Ectodermal cell (in vitro differentiated cells): ENCODE data around the gene RELCH.
"Not testable (repeated sequence)": the region's sequence is repeated elsewhere in the genome, so short reads cannot be mapped to it uniquely, and the experiment has no call there.

Experiments
- H3K27ac ChIP-seq: 2 replicates; pipeline ENCODE4 v1.7.0; 2013; ENCODE audit warnings: mild to moderate bottlenecking, low read depth, low read length; ENCODE audit not compliant: insufficient read depth, poor library complexity, severe bottlenecking
- H3K27me3 ChIP-seq: 2 replicates; pipeline ENCODE4 v1.7.0; 2013; ENCODE audit warnings: mild to moderate bottlenecking, low read length; ENCODE audit not compliant: insufficient read depth, control insufficient read depth, poor library complexity, severe bottlenecking
- H3K36me3 ChIP-seq: one replicate; pipeline ENCODE4 v1.7.0; 2013; ENCODE audit warnings: low read length; ENCODE audit not compliant: control insufficient read depth, insufficient read depth
- H3K4me1 ChIP-seq: one replicate; pipeline ENCODE4 v1.7.0; 2013; ENCODE audit warnings: low read length; ENCODE audit not compliant: control insufficient read depth, insufficient read depth
- H3K4me3 ChIP-seq: 2 replicates; pipeline ENCODE4 v1.7.0; 2013; ENCODE audit warnings: low read depth, low read length, control low read depth; ENCODE audit not compliant: insufficient read depth
- H3K9me3 ChIP-seq: 2 replicates; pipeline ENCODE4 v1.7.0; 2013; ENCODE audit warnings: mild to moderate bottlenecking, low read length, moderate library complexity; ENCODE audit not compliant: control insufficient read depth
- WGBS, 2 experiments: methylation state at CpG; one replicate each; pipeline ENCODE4 v1.1.7; 2013; ENCODE audit warnings: missing lambda C conversion rate in 2 of 2; 5-methylcytosine and 5-hydroxymethylcytosine counted together

Gene RELCH

DNA sequence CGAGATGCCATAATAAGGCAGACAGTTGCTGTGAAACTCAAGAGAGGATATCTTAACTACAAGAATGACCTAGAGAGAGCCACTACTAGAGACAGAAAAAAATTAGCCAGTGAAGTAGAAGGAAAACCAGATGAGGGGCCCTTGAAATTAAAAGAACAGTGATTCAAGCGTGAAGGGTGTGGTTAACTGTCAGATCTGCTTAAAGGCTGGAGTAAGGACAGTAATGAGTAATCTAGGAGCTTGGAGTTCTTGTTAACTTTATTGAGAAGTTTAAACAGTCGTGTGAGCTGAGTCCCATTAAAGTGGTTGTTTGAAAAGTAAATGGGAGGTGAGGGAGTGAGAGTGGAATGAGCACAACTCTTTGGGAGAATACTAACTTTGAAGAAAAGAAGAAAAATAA, 21.5 kb upstream of the RELCH start:
- Histone ChIP-seq H3K27me3 (no peaks in the 10 kb centered on the region), H3K4me1 (no peaks in the 10 kb centered on the region), H3K27ac (no peak overlapping the region), H3K36me3 (no peaks in the 10 kb centered on the region), H3K4me3 (no peak overlapping the region), H3K9me3 (no peaks in the 10 kb centered on the region)
- WGBS, 2 experiments, result 96% methylated on average over 3 of the region's 3 CpGs

DNA sequence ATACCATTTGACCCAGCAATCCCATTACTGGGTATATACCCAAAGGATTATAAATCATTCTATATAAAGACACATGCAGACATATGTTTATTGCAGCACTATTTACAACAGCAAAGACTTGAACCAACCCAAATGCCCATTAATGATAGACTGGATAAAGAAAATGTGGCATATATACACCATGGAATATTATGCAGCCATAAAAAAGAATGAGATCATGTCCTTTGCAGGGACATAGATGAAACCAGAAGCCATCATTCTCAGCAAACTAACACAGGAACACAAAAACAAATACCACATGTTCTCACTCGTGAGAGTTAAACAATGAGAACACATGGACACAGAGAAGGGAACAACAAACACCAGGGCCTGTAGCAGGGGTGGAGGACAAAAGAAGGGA, 20.5 kb upstream of the RELCH start:
- WGBS, 2 experiments, result 92% methylated on average over 1 of the region's 1 CpG
- H3K4me1 ChIP-seq, H3K27ac ChIP-seq, H3K4me3 ChIP-seq, H3K36me3 ChIP-seq, H3K9me3 ChIP-seq, H3K27me3 ChIP-seq: not testable (repeated sequence)

DNA sequence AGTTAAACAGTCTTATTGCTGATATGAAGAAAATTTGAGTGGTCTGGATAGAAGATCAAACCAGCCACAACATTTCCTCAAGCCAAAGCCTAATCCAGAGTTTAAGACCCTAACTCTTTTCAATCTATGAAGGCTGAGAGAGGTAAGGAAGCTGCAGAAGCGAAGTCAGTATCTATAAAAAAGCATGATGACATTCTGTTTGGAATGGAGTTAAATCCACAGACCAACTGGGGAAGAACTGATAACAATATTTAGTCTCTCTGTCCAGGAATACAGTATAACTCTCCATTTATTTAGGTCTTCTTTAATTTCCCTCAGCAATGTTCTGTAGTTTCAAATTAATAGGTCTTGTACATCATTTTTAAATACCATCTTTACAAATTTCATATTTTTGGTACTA, 16.2 kb upstream of the RELCH start:
- Histone ChIP-seq H3K4me1 (no peaks in the 10 kb centered on the region), H3K27ac (no peak overlapping the region), H3K4me3 (no peak overlapping the region), H3K9me3 (no peaks in the 10 kb centered on the region), H3K36me3 (no peaks in the 10 kb centered on the region), H3K27me3 (no peaks in the 10 kb centered on the region)
- 100% methylated on average over 1 of the region's 1 CpG for WGBS, 2 experiments

DNA sequence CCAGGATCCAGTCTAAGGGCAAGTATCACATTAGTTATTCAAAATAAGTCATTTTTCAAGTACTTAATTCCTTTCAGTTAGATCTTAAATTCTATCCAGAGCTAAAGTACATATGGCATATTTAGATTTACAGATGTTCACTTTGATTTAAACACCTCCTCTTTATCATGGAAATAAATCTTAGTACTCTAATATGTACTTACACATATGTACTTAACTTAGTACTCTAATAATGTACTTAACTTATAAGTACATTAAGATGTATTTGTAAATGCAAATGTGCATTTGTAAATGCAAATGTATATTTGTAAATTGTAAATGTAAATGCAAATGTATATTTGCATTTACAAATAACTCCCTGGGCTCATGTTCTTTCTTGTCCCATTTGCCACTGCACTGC, 14.8 kb upstream of the RELCH start:
- no peaks in the 10 kb centered on the region for H3K36me3 ChIP-seq

DNA sequence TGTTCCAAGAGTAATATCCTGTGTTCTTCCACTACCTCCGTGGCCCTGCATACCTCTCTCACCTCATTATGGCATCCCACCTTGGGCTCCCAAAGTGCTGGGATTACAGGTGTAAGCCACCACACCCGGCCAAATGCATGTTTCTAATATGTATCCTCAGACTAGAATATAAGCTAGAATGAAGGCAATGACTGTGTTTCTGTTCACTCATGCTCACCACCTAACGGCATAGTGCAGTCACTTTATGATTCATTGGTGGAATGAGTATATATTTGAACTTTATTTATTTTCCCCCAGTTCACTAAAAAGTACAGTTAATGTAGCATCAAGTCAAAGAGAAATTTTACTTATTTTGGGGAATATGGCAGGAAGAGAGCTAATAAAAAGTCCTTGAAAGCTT, 11.5 kb upstream of the RELCH start:
- WGBS, 2 experiments, result 83 to 90% methylated on average over 2 to 3 of the region's 3 CpGs
- Histone ChIP-seq H3K4me3 (no peak overlapping the region), H3K36me3 (no peaks in the 10 kb centered on the region), H3K4me1 (no peaks in the 10 kb centered on the region), H3K27me3 (no peaks in the 10 kb centered on the region), H3K27ac (no peak overlapping the region), H3K9me3 (no peaks in the 10 kb centered on the region)

More for the DNA sequence above, 14.8 kb upstream of the RELCH start:
- Histone ChIP-seq H3K4me3 (no peak overlapping the region), H3K9me3 (no peaks in the 10 kb centered on the region), H3K27me3 (no peaks in the 10 kb centered on the region), H3K27ac (no peak overlapping the region), H3K4me1 (no peaks in the 10 kb centered on the region)

DNA sequence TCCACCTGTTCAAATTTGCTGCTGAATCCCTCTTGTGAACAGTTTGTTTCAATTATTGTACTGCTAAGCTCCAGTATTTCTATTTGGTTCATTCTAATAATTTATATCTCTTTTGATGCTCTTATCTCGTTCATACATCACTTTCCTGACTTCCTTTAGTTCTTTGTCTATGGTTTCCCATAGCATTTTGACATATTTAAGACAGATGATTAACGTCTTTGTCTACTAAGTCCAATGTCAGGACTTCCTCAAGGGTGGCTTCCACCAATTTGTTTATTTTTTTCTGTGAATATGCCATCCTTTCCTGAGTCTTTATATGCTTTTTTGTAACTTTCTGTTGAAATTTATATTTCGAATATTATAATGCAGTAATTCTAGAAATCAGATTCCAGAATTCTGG, 9.8 kb upstream of the RELCH start:
- no peaks in the 10 kb centered on the region for H3K4me1 ChIP-seq
- WGBS, 2 experiments, result 93 to 100% methylated on average over 1 to 3 of the region's 3 CpGs
- no peak overlapping the region for H3K4me3 ChIP-seq
- H3K36me3 ChIP-seq, result no peaks in the 10 kb centered on the region
- no peaks in the 10 kb centered on the region for H3K27me3 ChIP-seq
- no peak overlapping the region for H3K27ac ChIP-seq
- H3K9me3 ChIP-seq, result no peaks in the 10 kb centered on the region

DNA sequence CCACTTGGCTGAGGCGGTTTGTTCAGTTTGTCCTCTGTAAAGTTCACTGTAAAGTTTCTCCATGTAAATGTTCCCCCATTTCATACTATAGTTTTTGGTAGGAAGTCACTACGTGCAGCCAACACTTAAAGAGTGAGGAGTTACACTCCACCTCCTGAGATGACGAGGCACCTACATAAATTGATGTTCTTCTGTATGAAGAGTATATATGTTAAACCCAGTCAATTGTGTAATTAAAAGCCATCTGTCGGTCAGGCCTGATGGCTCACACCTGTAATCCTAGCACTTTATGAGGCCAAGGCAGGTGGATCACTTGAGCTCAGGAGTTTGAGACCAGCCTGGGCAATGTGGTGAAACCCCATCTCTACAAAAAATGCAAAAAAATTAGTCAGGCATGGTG, 7.8 kb upstream of the RELCH start:
- no peak overlapping the region for H3K27ac ChIP-seq
- H3K9me3 ChIP-seq, result no peaks in the 10 kb centered on the region
- no peaks in the 10 kb centered on the region for H3K36me3 ChIP-seq
- 91 to 94% methylated on average over 4 of the region's 4 CpGs for WGBS, 2 experiments
- no peaks in the 10 kb centered on the region for H3K4me1 ChIP-seq
- H3K4me3 ChIP-seq, result no peak overlapping the region
- no peaks in the 10 kb centered on the region for H3K27me3 ChIP-seq

DNA sequence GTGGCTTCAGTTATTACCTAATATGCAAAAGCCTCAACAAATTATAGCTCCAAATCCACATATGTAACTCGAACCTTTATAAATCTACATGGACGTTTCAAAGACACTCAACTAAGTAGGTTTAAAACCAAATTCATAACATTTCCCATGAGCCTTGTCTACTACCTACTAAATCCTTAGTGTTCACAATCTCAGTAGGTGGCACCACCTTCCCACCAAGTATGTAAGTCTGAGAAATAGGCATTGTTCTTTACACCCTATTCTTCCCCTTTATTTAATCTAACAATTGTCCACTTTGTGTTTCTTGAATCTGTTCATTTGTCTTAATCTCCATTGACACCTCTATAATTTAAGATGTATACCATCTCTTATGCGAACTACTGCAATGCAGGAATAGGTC, 4.8 kb upstream of the RELCH start:
- Histone ChIP-seq H3K27me3 (no peaks in the 10 kb centered on the region), H3K4me1 (no peaks in the 10 kb centered on the region), H3K9me3 (no peaks in the 10 kb centered on the region), H3K4me3 (no peak overlapping the region), H3K36me3 (no peaks in the 10 kb centered on the region), H3K27ac (no peak overlapping the region)
- 88 to 89% methylated on average over 3 of the region's 3 CpGs for WGBS, 2 experiments

DNA sequence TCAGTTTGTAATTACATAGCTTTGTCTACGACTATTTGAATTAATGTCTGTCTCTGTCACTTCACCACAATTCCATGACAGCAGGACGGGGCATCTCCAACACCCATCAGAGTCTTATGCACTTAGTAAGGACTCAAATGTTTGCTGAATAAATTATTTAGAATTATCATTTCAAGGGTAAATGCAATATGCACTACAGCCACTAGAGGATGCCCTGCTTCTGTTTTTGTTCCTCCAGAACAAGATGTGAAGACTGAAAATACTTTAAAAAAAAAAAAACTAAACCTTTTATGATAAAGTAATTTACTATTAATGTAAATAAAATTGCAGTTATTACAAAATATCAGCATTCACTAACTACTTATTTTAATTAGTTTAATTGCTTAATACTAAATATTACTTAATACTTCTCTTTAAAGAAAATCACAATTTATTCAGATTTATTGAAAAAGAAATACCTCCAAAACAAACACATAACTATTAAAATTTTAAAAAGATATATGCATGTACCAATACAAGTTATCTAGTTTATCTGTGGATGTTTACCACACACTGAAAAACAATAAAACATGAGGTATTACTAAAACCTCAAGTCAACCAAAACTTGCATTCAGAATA, 3.4 kb upstream of the RELCH start:
- Histone ChIP-seq H3K4me3 (no peak overlapping the region), H3K27ac (no peak overlapping the region), H3K27me3 (no peaks in the 10 kb centered on the region), H3K9me3 (no peaks in the 10 kb centered on the region), H3K36me3 (no peaks in the 10 kb centered on the region), H3K4me1 (no peaks in the 10 kb centered on the region)
- whole genome bisulfite sequencing, 2 experiments, result 25 to 29% methylated on average over 1 of the region's 2 CpGs

DNA sequence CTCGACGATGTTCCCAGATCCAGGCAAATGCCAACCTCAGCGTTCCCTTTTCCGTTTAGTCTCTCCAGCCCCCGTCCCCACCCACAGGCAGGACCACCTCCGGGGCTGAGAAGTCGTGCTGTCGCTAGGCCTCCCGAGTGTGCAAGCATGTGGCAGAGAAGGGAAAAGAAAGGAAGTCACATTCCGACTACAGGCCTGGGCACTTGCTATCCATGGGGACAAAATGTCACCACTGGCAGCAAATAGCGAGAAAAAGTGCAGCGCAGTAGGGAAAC, 619 bp upstream of the RELCH start:
- H3K9me3 ChIP-seq, result no peaks in the 10 kb centered on the region
- H3K36me3 ChIP-seq, result no peaks in the 10 kb centered on the region
- H3K27ac ChIP-seq, result peak overlapping the region; percentile 96
- 0% methylated on average over 12 of the region's 12 CpGs for WGBS, 2 experiments
- H3K4me3 ChIP-seq, result peak overlapping the region; percentile 77
- H3K27me3 ChIP-seq, result no peaks in the 10 kb centered on the region
- no peaks in the 10 kb centered on the region for H3K4me1 ChIP-seq
